ENCODE data around the gene PHF19. TPM values are rescaled to one million over a fixed set of nuclear protein-coding genes. Genes with fewer than 3 reads are reported as not detected.
A peak's percentile ranks its signal among the peaks of the same experiment; 100 is the strongest.

The PHF19 gene
- total and polyA plus RNA-seq, 3 experiments from 2014 or later: 8.3 to 214 (median 206) TPM

- peaks cover 7% of the 10 kb centered on the region for H3K4me1 ChIP-seq (ENCODE audit: insufficient read depth, low read length)
- H3K4me3 ChIP-seq (ENCODE audit: low read length): no peak overlapping the region
- peaks cover 59% of the 10 kb centered on the region for H3K36me3 ChIP-seq (ENCODE audit: insufficient read depth, low read length)
- peak overlapping the region in 2 of 8 donors; percentile 15 to 29 for H3K27ac Mint-ChIP-seq
- no peaks in the 10 kb centered on the region for H3K27me3 ChIP-seq (ENCODE audit: insufficient read depth, low read length, poor library complexity, severe bottlenecking)
- H3K27ac ChIP-seq (ENCODE audit: low read depth, low read length): no peak overlapping the region
- peaks cover 0 to 80% (median 14%) of the 10 kb centered on the region in 3 donors for H3K36me3 Mint-ChIP-seq
- CTCF ChIA-PET: interaction anchor here (19.5 kb wide), 1 partner anchor 65 kb away, joined by 363 read pairs; the partner anchor contains the start of gene TRAF1
- H3K9me3 Mint-ChIP-seq: no peaks in the 10 kb centered on the region
- POLR2A ChIA-PET: no interaction called here
- H3K9me3 ChIP-seq (ENCODE audit: low read length): no peaks in the 10 kb centered on the region
- peak in 1 of 5 donors; percentile 32 for DNase-seq
- peaks cover 4 to 10% (median 5%) of the 10 kb centered on the region in 3 donors for H3K4me1 Mint-ChIP-seq
- H3K27me3 Mint-ChIP-seq: no peaks in the 10 kb centered on the region
- no peak overlapping the region for H3K4me3 Mint-ChIP-seq
Measured at GRCh38 chr9:120863833-120864232, 13.2 kb downstream of the PHF19 start.

- H3K27ac ChIP-seq (ENCODE audit: low read depth, low read length): no peak overlapping the region
- peaks cover 0 to 90% (median 17%) of the 10 kb centered on the region in 3 donors for H3K36me3 Mint-ChIP-seq
- H3K27ac Mint-ChIP-seq: no peak overlapping the region
- no peaks in the 10 kb centered on the region for H3K9me3 ChIP-seq (ENCODE audit: low read length)
- peaks cover 66% of the 10 kb centered on the region for H3K36me3 ChIP-seq (ENCODE audit: insufficient read depth, low read length)
- H3K4me3 ChIP-seq (ENCODE audit: low read length): no peak overlapping the region
- POLR2A ChIA-PET: no interaction called here
- H3K27me3 Mint-ChIP-seq: no peaks in the 10 kb centered on the region
- no peaks in the 10 kb centered on the region for H3K27me3 ChIP-seq (ENCODE audit: insufficient read depth, low read length, poor library complexity, severe bottlenecking)
- H3K4me1 Mint-ChIP-seq: peaks cover 0 to 3% (median 0%) of the 10 kb centered on the region in 3 donors
- CTCF ChIA-PET: interaction anchor here (19.5 kb wide), 1 partner anchor 66 kb away, joined by 363 read pairs; the partner anchor contains the start of gene TRAF1
- DNase-seq: no peak
- H3K4me1 ChIP-seq (ENCODE audit: insufficient read depth, low read length): no peaks in the 10 kb centered on the region
- H3K9me3 Mint-ChIP-seq: no peaks in the 10 kb centered on the region
- H3K4me3 Mint-ChIP-seq: no peak overlapping the region
Measured at GRCh38 chr9:120862452-120862851, 14.5 kb downstream of the PHF19 start.

- CTCF ChIA-PET: no interaction called here
- Histone ChIP-seq H3K9me3 (ENCODE audit: low read length) (no peaks in the 10 kb centered on the region), H3K4me1 (ENCODE audit: insufficient read depth, low read length) (no peaks in the 10 kb centered on the region), H3K4me3 (ENCODE audit: low read length) (no peak overlapping the region), H3K36me3 (ENCODE audit: insufficient read depth, low read length) (peaks cover 63% of the 10 kb centered on the region), H3K27ac (ENCODE audit: low read depth, low read length) (no peak overlapping the region), H3K27me3 (ENCODE audit: insufficient read depth, low read length, poor library complexity, severe bottlenecking) (no peaks in the 10 kb centered on the region)
- Mint-ChIP-seq H3K4me3 (no peak overlapping the region), H3K27me3 (no peaks in the 10 kb centered on the region), H3K27ac (peak overlapping the region in 2 of 8 donors; percentile 12 to 32), H3K36me3 (peaks cover 0 to 92% (median 17%) of the 10 kb centered on the region in 3 donors), H3K9me3 (no peaks in the 10 kb centered on the region), H3K4me1 (no peaks in the 10 kb centered on the region)
- DNase-seq: no peak
- POLR2A ChIA-PET: no interaction called here
Measured at GRCh38 chr9:120861935-120862334, 15.1 kb downstream of the PHF19 start.

GRCh38 chr9:120860083-120860482, 16.9 kb downstream of the PHF19 start:
- POLR2A ChIA-PET: no interaction called here

GRCh38 chr9:120859361-120859760, 17.6 kb downstream of the PHF19 start:
- Mint-ChIP-seq H3K27ac (peak overlapping the region in 2 of 8 donors; percentile 32 to 60), H3K27me3 (no peaks in the 10 kb centered on the region), H3K4me1 (peaks cover 0 to 5% (median 2%) of the 10 kb centered on the region in 3 donors), H3K4me3 (no peak overlapping the region), H3K36me3 (peaks cover 0 to 91% (median 13%) of the 10 kb centered on the region in 3 donors), H3K9me3 (no peaks in the 10 kb centered on the region)
- H3K4me3 ChIP-seq (ENCODE audit: low read length): no peak overlapping the region
- peaks cover 43% of the 10 kb centered on the region for H3K36me3 ChIP-seq (ENCODE audit: insufficient read depth, low read length)
- no peak for DNase-seq
- no peak overlapping the region for H3K27ac ChIP-seq (ENCODE audit: low read depth, low read length)
- ChIA-PET CTCF (interaction anchor here (1.1 to 1.6 kb wide), 2 partner anchors 9 to 101 kb away, joined by 3 to 5 read pairs; no protein-coding TSS in a partner anchor), POLR2A (no interaction called here)
- no peaks in the 10 kb centered on the region for H3K27me3 ChIP-seq (ENCODE audit: insufficient read depth, low read length, poor library complexity, severe bottlenecking)
- no peaks in the 10 kb centered on the region for H3K9me3 ChIP-seq (ENCODE audit: low read length)
- no peaks in the 10 kb centered on the region for H3K4me1 ChIP-seq (ENCODE audit: insufficient read depth, low read length)

More at GRCh38 chr9:120860083-120860482, 16.9 kb downstream of the PHF19 start:
- no peak overlapping the region for H3K27ac ChIP-seq (ENCODE audit: low read depth, low read length)
- peak overlapping the region in 1 of 8 donors; percentile 60 for H3K27ac Mint-ChIP-seq
- no peaks in the 10 kb centered on the region for H3K27me3 Mint-ChIP-seq
- H3K4me3 Mint-ChIP-seq: no peak overlapping the region
- no peaks in the 10 kb centered on the region for H3K4me1 ChIP-seq (ENCODE audit: insufficient read depth, low read length)
- peaks cover 44% of the 10 kb centered on the region for H3K36me3 ChIP-seq (ENCODE audit: insufficient read depth, low read length)
- peaks cover 0 to 4% (median 2%) of the 10 kb centered on the region in 3 donors for H3K4me1 Mint-ChIP-seq
- H3K9me3 ChIP-seq (ENCODE audit: low read length): no peaks in the 10 kb centered on the region
- peaks cover 0 to 91% (median 13%) of the 10 kb centered on the region in 3 donors for H3K36me3 Mint-ChIP-seq
- CTCF ChIA-PET: interaction anchor here (1.1 to 1.6 kb wide), 2 partner anchors 9 to 100 kb away, joined by 3 to 5 read pairs; no protein-coding TSS in a partner anchor
- H3K27me3 ChIP-seq (ENCODE audit: insufficient read depth, low read length, poor library complexity, severe bottlenecking): no peaks in the 10 kb centered on the region
- H3K9me3 Mint-ChIP-seq: no peaks in the 10 kb centered on the region
- H3K4me3 ChIP-seq (ENCODE audit: low read length): no peak overlapping the region
- no peak for DNase-seq

GRCh38 chr9:120857902-120858301, 19.1 kb downstream of the PHF19 start:
- Mint-ChIP-seq H3K4me3 (no peak overlapping the region), H3K9me3 (no peaks in the 10 kb centered on the region), H3K36me3 (peaks cover 0 to 89% (median 10%) of the 10 kb centered on the region in 3 donors), H3K27me3 (no peaks in the 10 kb centered on the region), H3K27ac (peak overlapping the region in 3 of 8 donors; percentile 40 to 85 (median 51)), H3K4me1 (peaks cover 0 to 12% (median 7%) of the 10 kb centered on the region in 3 donors)
- ChIA-PET CTCF (interaction anchor here (1.2 kb wide), 1 partner anchor 79 kb away, joined by 3 read pairs; no protein-coding TSS in a partner anchor), POLR2A (no interaction called here)
- H3K27ac ChIP-seq (ENCODE audit: low read depth, low read length): no peak overlapping the region
- H3K4me1 ChIP-seq (ENCODE audit: insufficient read depth, low read length): no peaks in the 10 kb centered on the region
- no peak overlapping the region for H3K4me3 ChIP-seq (ENCODE audit: low read length)
- no peaks in the 10 kb centered on the region for H3K27me3 ChIP-seq (ENCODE audit: insufficient read depth, low read length, poor library complexity, severe bottlenecking)
- no peaks in the 10 kb centered on the region for H3K9me3 ChIP-seq (ENCODE audit: low read length)
- DNase-seq: no peak
- H3K36me3 ChIP-seq (ENCODE audit: insufficient read depth, low read length): peaks cover 42% of the 10 kb centered on the region

GRCh38 chr9:120857481-120857880, 19.5 kb downstream of the PHF19 start:
- CTCF ChIA-PET: interaction anchor here (1.2 kb wide), 1 partner anchor 79 kb away, joined by 3 read pairs; no protein-coding TSS in a partner anchor

GRCh38 chr9:120856700-120857099, 20.3 kb downstream of the PHF19 start:
- Histone ChIP-seq H3K27me3 (ENCODE audit: insufficient read depth, low read length, poor library complexity, severe bottlenecking) (no peaks in the 10 kb centered on the region), H3K9me3 (ENCODE audit: low read length) (no peaks in the 10 kb centered on the region), H3K36me3 (ENCODE audit: insufficient read depth, low read length) (peaks cover 31% of the 10 kb centered on the region), H3K4me3 (ENCODE audit: low read length) (no peak overlapping the region), H3K27ac (ENCODE audit: low read depth, low read length) (no peak overlapping the region), H3K4me1 (ENCODE audit: insufficient read depth, low read length) (no peaks in the 10 kb centered on the region)
- ChIA-PET CTCF (interaction anchor here (1.2 kb wide), 1 partner anchor 80 kb away, joined by 3 read pairs; no protein-coding TSS in a partner anchor), POLR2A (no interaction called here)
- H3K4me1 Mint-ChIP-seq: peaks cover 0 to 17% (median 8%) of the 10 kb centered on the region in 3 donors
- peaks cover 0 to 80% (median 8%) of the 10 kb centered on the region in 3 donors for H3K36me3 Mint-ChIP-seq
- H3K27me3 Mint-ChIP-seq: no peaks in the 10 kb centered on the region
- H3K4me3 Mint-ChIP-seq: no peak overlapping the region
- no peaks in the 10 kb centered on the region for H3K9me3 Mint-ChIP-seq
- peak overlapping the region in 4 of 8 donors; percentile 1 to 32 (median 16) for H3K27ac Mint-ChIP-seq
- DNase-seq: no peak

More at GRCh38 chr9:120857481-120857880, 19.5 kb downstream of the PHF19 start:
- POLR2A ChIA-PET: no interaction called here
- Histone ChIP-seq H3K27me3 (ENCODE audit: insufficient read depth, low read length, poor library complexity, severe bottlenecking) (no peaks in the 10 kb centered on the region), H3K36me3 (ENCODE audit: insufficient read depth, low read length) (peaks cover 38% of the 10 kb centered on the region), H3K4me3 (ENCODE audit: low read length) (no peak overlapping the region), H3K4me1 (ENCODE audit: insufficient read depth, low read length) (no peaks in the 10 kb centered on the region), H3K27ac (ENCODE audit: low read depth, low read length) (no peak overlapping the region), H3K9me3 (ENCODE audit: low read length) (no peaks in the 10 kb centered on the region)
- Mint-ChIP-seq H3K4me1 (peaks cover 0 to 16% (median 8%) of the 10 kb centered on the region in 3 donors), H3K36me3 (peaks cover 0 to 87% (median 8%) of the 10 kb centered on the region in 3 donors), H3K4me3 (no peak overlapping the region), H3K27me3 (no peaks in the 10 kb centered on the region), H3K27ac (peak overlapping the region in 2 of 8 donors; percentile 60 to 75), H3K9me3 (no peaks in the 10 kb centered on the region)
- DNase-seq: no peak
